Stimulated activated naive B cell treated with anti-CD40 and anti-IgM and Interleukin-4, amounts not matched to agents 10 μg/mL and 1 μg/mL and 100 μg/mL, for 72 hours (primary cell): ENCODE results near the gene HSP90AB1.
A peak's percentile ranks its signal among the peaks of the same experiment; 100 is the strongest.
"Not testable (repeated sequence)": the region's sequence is repeated elsewhere in the genome, so short reads cannot be mapped to it uniquely, and the experiment has no call there.

Source experiments
- ATAC-seq, 2 donors: fragments of 150-1000 bp; cut with Tn5 transposase; replicated peaks; 2 replicates each; pipeline ENCODE4 v1.10.0; 2021; ENCODE audit warnings: moderate library complexity in 1 of 2
- DNase-seq: peaks from one replicate; pipeline ENCODE4 v3.0.0; 2021
- H3K27ac Mint-ChIP-seq: one replicate; pipeline ENCODE4 v1.8.0; 2022; ENCODE audit warnings: mild to moderate bottlenecking, mixed read lengths
- H3K27me3 Mint-ChIP-seq, 2 donors: one replicate each; pipeline ENCODE4 v1.8.0; 2022; ENCODE audit warnings: mixed read lengths in 2 of 2
- H3K36me3 Mint-ChIP-seq, 2 donors: one replicate each; pipeline ENCODE4 v1.8.0; 2022; ENCODE audit warnings: mixed read lengths in 2 of 2, mild to moderate bottlenecking in 1 of 2
- H3K4me1 Mint-ChIP-seq, 2 donors: one replicate each; pipeline ENCODE4 v1.8.0; 2022; ENCODE audit warnings: mixed read lengths in 2 of 2, mild to moderate bottlenecking in 1 of 2
- H3K4me3 Mint-ChIP-seq, 2 donors: one replicate each; pipeline ENCODE4 v1.8.0; 2022; ENCODE audit warnings: mild to moderate bottlenecking in 2 of 2, mixed read lengths in 2 of 2, moderate library complexity in 1 of 2
- H3K9me3 Mint-ChIP-seq, 2 donors: one replicate each; pipeline ENCODE4 v1.8.0; 2022; ENCODE audit warnings: mixed read lengths in 2 of 2, mild to moderate bottlenecking in 1 of 2

The HSP90AB1 gene

GRCh38 chr6:44227148-44227793 is 19.6 kb upstream of the HSP90AB1 start:
- H3K27ac Mint-ChIP-seq = peak overlapping the region; percentile 56
- peaks cover 18 to 43% of the 10 kb centered on the region in 2 donors for H3K36me3 Mint-ChIP-seq
- H3K9me3 Mint-ChIP-seq = no peaks in the 10 kb centered on the region
- DNase-seq (no peak), ATAC-seq (no peak)
- H3K4me3 Mint-ChIP-seq = no peak overlapping the region
- peaks cover 29 to 41% of the 10 kb centered on the region in 2 donors for H3K4me1 Mint-ChIP-seq
- no peaks in the 10 kb centered on the region for H3K27me3 Mint-ChIP-seq

GRCh38 chr6:44228031-44228430 is 18.9 kb upstream of the HSP90AB1 start:
- Mint-ChIP-seq H3K27me3 (no peaks in the 10 kb centered on the region), H3K9me3 (no peaks in the 10 kb centered on the region), H3K27ac (no peak overlapping the region), H3K4me1 (peaks cover 21 to 33% of the 10 kb centered on the region in 2 donors), H3K36me3 (peaks cover 21 to 47% of the 10 kb centered on the region in 2 donors), H3K4me3 (no peak overlapping the region)
- no peak for DNase-seq
- no peak for ATAC-seq

DNA sequence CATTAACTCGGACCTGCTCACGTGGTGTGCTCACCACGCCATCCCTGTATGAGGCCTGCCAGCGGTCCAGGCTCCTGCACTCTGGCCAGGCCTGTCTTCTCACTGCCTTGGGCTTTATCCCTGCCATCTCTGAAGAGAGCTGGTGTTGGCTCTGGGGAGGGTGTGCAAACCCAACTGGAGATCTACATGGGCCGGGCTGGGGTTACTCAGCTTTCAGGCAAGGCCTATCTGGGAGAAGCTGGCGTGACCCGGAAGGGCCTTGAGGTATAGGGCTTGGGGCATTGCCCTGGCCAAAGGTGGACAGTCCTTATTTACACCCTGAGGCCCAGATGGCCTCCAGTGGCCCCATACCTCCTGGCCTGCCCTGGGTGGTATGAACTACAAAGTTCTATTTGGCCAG is 18.5 kb upstream of the HSP90AB1 start:
- Mint-ChIP-seq H3K9me3 (no peaks in the 10 kb centered on the region), H3K4me3 (no peak overlapping the region), H3K27me3 (no peaks in the 10 kb centered on the region), H3K4me1 (peaks cover 20 to 31% of the 10 kb centered on the region in 2 donors), H3K27ac (no peak overlapping the region), H3K36me3 (peaks cover 22 to 50% of the 10 kb centered on the region in 2 donors)
- ATAC-seq (no peak), DNase-seq (no peak)

DNA sequence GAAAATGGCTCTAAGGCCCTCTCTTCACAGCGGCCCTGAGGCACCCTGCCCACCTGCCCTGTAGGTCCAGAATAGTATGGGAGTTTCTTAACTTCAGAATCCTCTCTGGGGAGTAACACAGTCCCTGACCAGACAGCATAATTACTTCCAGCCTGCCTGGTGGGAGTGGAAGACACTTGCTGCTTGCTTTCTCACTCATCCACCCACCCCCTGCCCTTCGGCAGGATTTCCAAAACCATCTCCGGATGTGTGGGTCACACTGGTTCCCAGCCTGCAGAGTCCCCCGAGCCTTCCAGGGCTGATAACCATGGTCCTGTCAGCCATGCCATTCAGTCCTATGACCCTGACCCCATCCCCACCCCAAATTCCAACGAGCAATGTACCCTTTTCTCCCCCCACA is 18.1 kb upstream of the HSP90AB1 start:
- H3K36me3 Mint-ChIP-seq = peaks cover 26 to 54% of the 10 kb centered on the region in 2 donors
- peaks cover 20 to 29% of the 10 kb centered on the region in 2 donors for H3K4me1 Mint-ChIP-seq
- ATAC-seq (no peak), DNase-seq (no peak)
- no peaks in the 10 kb centered on the region for H3K27me3 Mint-ChIP-seq
- no peak overlapping the region for H3K4me3 Mint-ChIP-seq
- no peak overlapping the region for H3K27ac Mint-ChIP-seq
- no peaks in the 10 kb centered on the region for H3K9me3 Mint-ChIP-seq

- Mint-ChIP-seq H3K36me3 (peaks cover 29 to 56% of the 10 kb centered on the region in 2 donors), H3K4me3 (no peak overlapping the region), H3K27me3 (no peaks in the 10 kb centered on the region), H3K27ac (no peak overlapping the region), H3K4me1 (peaks cover 15 to 28% of the 10 kb centered on the region in 2 donors), H3K9me3 (no peaks in the 10 kb centered on the region)
- DNase-seq = no peak
- ATAC-seq = no peak
Measured at GRCh38 chr6:44229376-44230033, 17.4 kb upstream of the HSP90AB1 start.

- Mint-ChIP-seq H3K36me3 (peaks cover 29 to 57% of the 10 kb centered on the region in 2 donors), H3K4me1 (peaks cover 12 to 22% of the 10 kb centered on the region in 2 donors), H3K4me3 (no peak overlapping the region), H3K9me3 (no peaks in the 10 kb centered on the region), H3K27ac (no peak overlapping the region), H3K27me3 (no peaks in the 10 kb centered on the region)
- no peak for ATAC-seq
- DNase-seq = no peak
Measured at GRCh38 chr6:44230034-44230675, 16.7 kb upstream of the HSP90AB1 start.

DNA sequence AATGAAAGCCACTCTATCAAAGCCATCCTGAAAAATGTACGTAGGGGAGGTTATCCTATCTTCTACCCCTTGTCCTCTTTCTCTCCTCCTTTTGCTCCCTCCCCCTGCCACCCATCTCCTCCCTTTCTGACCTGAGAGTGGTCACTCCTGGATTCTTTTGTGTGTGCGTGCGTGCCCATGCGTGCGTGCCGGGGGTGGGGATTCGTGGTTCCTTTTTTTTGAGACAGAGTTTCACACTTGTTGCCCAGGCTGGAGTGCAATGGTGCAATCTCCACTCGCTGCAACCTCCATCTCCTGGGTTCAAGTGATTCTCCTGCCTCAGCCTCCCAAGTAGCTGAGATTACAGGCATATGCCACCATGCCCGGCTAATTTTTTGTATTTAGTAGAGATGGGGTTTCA is 15.5 kb upstream of the HSP90AB1 start:
- H3K4me1 Mint-ChIP-seq = peaks cover 6 to 11% of the 10 kb centered on the region in 2 donors
- not testable (repeated sequence) for DNase-seq, H3K27ac Mint-ChIP-seq, H3K27me3 Mint-ChIP-seq, ATAC-seq, H3K9me3 Mint-ChIP-seq, H3K4me3 Mint-ChIP-seq
- peaks cover 34 to 59% of the 10 kb centered on the region in 2 donors for H3K36me3 Mint-ChIP-seq

- DNase-seq = no peak
- H3K4me3 Mint-ChIP-seq = no peak overlapping the region
- no peak for ATAC-seq
- H3K36me3 Mint-ChIP-seq = peaks cover 36 to 58% of the 10 kb centered on the region in 2 donors
- no peaks in the 10 kb centered on the region for H3K9me3 Mint-ChIP-seq
- H3K27me3 Mint-ChIP-seq = no peaks in the 10 kb centered on the region
- H3K4me1 Mint-ChIP-seq = peaks cover 8 to 17% of the 10 kb centered on the region in 2 donors
- peak overlapping the region; percentile 39 for H3K27ac Mint-ChIP-seq
Measured at GRCh38 chr6:44232676-44233566, 14.0 kb upstream of the HSP90AB1 start.

GRCh38 chr6:44233567-44234100 is 13.3 kb upstream of the HSP90AB1 start:
- peak overlapping the region; percentile 39 for H3K27ac Mint-ChIP-seq
- ATAC-seq (no peak), DNase-seq (no peak)
- peaks cover 36 to 53% of the 10 kb centered on the region in 2 donors for H3K36me3 Mint-ChIP-seq
- no peaks in the 10 kb centered on the region for H3K27me3 Mint-ChIP-seq
- no peak overlapping the region for H3K4me3 Mint-ChIP-seq
- H3K9me3 Mint-ChIP-seq = no peaks in the 10 kb centered on the region
- H3K4me1 Mint-ChIP-seq = peaks cover 11 to 24% of the 10 kb centered on the region in 2 donors

DNA sequence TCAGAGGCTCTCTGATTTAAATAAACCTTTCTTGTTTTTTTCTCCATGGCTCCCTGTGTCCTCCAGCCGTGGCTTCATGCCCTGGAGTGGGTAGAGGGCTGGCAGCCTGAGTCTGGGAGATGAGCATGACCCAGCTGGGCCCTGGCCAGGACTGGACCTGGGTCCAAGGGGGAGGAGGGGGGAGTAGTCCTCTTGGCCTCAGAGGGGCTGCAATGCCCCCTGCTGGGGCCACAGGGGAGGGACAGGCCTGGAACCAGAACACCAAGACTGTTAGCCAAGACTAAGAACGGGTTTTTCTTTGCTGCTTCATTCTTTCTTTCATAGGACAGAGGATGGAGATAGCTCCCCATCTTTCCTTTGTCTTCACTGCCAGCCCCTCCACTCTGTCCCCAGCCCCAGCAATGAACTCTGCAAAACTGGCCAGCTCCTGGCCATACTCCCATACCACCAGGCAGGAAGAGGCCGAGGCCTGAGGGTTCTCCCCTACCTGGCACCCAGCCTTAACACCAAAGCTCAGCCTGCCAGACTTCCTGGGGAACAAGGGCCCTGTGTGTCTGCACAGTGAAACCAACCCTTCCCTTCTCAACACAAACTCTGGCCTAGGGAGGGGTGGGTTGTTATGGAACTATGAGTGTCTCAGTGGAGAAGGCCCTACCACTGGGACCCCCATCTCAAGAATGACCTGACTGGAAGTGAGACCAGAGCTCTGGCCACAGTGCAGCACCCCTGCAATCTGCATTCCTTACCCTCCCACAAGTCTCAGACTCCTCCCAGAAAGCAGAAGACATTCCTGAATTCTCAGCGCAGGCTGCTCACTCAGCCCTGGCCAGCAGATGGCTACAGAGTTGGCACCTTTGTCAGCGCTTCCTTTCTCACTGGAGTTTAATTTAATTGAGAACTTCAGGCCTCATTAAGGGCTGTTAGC is 12.5 kb upstream of the HSP90AB1 start:
- ATAC-seq = no peak
- Mint-ChIP-seq H3K36me3 (peaks cover 32 to 47% of the 10 kb centered on the region in 2 donors), H3K27ac (no peak overlapping the region), H3K4me1 (peaks cover 10 to 26% of the 10 kb centered on the region in 2 donors), H3K4me3 (no peak overlapping the region), H3K27me3 (no peaks in the 10 kb centered on the region), H3K9me3 (no peaks in the 10 kb centered on the region)
- no peak for DNase-seq

- Mint-ChIP-seq H3K36me3 (peaks cover 28 to 39% of the 10 kb centered on the region in 2 donors), H3K4me1 (peaks cover 9 to 26% of the 10 kb centered on the region in 2 donors), H3K4me3 (no peak overlapping the region), H3K9me3 (no peaks in the 10 kb centered on the region), H3K27ac (no peak overlapping the region), H3K27me3 (no peaks in the 10 kb centered on the region)
- ATAC-seq = no peak
- no peak for DNase-seq
Measured at GRCh38 chr6:44235269-44235668, 11.6 kb upstream of the HSP90AB1 start.

GRCh38 chr6:44235891-44236516 is 10.9 kb upstream of the HSP90AB1 start:
- ATAC-seq (no peak), DNase-seq (no peak)
- H3K27me3 Mint-ChIP-seq = no peaks in the 10 kb centered on the region
- no peak overlapping the region for H3K4me3 Mint-ChIP-seq
- no peaks in the 10 kb centered on the region for H3K9me3 Mint-ChIP-seq
- H3K27ac Mint-ChIP-seq = no peak overlapping the region
- peaks cover 22 to 31% of the 10 kb centered on the region in 2 donors for H3K36me3 Mint-ChIP-seq
- H3K4me1 Mint-ChIP-seq = peaks cover 9 to 26% of the 10 kb centered on the region in 2 donors
